ENCODE data around the gene VPS13C. TPM values are rescaled to one million over a fixed set of nuclear protein-coding genes. Genes with fewer than 3 reads are reported as not detected.

VPS13C gene
- total and polyA plus RNA-seq, 5 experiments from 2014 or later = 11.1 to 109 (median 17.6) TPM

DNA sequence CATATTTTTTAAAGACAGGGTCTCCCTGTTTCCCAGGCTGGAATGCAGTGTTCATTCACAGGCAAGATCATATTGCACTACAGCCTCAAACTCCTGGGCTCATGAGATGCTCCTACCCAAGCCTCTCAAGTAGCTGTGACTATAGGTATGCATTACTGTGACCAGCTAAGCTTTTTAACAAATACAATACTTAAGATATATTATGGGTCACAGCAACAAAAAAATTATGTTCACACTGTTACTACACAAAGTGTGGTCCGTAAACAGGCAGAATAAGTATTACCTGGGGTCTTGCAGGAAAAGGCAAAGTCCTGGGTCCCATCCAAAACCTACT lies 152.5 kb downstream of the VPS13C start:
- H3K27ac Mint-ChIP-seq = no peak overlapping the region
- H3K4me1 Mint-ChIP-seq = peaks cover 0 to 6% (median 1%) of the 10 kb centered on the region in 4 donors
- no peaks in the 10 kb centered on the region for H3K27me3 Mint-ChIP-seq
- ATAC-seq (no peak), DNase-seq (no peak)
- H3K36me3 Mint-ChIP-seq = peaks cover 36 to 83% (median 73%) of the 10 kb centered on the region in 3 donors
- H3K9me3 Mint-ChIP-seq = peaks cover 0 to 14% (median 4%) of the 10 kb centered on the region in 9 donors
- POLR2A ChIA-PET = no interaction called here
- H3K4me3 Mint-ChIP-seq = no peak overlapping the region

DNA sequence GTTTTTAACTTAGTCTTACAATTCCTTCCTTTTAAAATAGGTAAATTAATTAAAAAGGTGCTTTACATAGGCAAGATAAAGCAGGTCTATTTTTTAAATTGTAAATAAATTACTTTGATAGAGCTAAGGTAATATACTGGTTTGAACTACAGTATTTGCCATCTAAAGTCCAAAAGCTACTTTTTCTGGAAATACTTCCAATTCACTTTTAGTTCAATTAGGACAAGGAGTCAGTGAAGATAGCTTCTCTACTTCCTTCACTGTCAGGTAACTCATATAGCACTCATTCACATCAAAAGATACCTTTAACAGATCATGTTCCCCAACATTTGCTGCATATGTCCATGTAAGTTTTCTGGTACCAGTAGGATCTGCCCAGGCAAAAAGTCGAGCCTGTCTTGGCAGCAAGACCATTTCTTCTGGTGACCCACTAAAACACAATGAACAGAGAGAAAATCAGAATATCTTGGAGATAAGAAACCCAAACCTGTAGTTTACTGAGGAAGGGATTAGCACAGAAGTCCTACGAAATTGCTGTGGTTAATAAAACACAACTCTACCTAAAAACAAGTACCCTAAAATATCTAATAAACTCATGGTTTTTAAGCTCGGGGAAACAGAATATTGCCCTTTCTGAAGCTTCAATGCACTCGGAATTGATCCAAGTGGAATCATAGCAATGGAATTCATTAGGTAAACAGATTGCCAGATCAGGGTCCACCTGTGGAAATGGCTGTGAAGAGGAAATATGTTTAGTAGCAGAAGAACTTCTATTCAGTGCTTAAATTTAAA lies 153.1 kb downstream of the VPS13C start:
- peaks cover 0 to 6% (median 1%) of the 10 kb centered on the region in 4 donors for H3K4me1 Mint-ChIP-seq
- no peak overlapping the region for H3K27ac Mint-ChIP-seq
- DNase-seq (no peak), ATAC-seq (no peak)
- POLR2A ChIA-PET = no interaction called here
- peaks cover 0 to 19% (median 7%) of the 10 kb centered on the region in 9 donors for H3K9me3 Mint-ChIP-seq
- H3K27me3 Mint-ChIP-seq = no peaks in the 10 kb centered on the region
- H3K36me3 Mint-ChIP-seq = peaks cover 41 to 86% (median 78%) of the 10 kb centered on the region in 3 donors
- H3K4me3 Mint-ChIP-seq = no peak overlapping the region

DNA sequence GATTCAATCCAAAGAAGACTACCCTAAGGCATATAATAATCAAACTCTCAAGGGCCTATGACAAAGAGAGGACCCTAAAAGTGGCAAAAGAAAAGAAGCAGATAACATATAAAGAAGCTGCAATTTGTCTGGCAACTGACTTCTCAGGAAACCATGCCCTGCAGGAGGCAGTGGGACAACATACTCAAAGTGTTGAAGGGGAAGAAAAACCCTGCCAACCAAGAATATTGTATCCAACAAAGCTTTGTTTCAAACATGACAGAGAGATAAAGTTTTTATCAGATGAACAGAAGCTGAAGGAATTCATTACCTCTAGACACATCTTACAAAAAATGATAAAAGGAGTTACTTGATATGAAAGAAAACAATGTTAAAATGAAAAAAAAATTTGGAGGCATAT lies 167.1 kb downstream of the VPS13C start:
- Mint-ChIP-seq H3K9me3 (peaks cover 11 to 51% (median 42%) of the 10 kb centered on the region in 9 donors), H3K4me3 (peak overlapping the region in 1 of 10 donors; percentile 12), H3K36me3 (peaks cover 56 to 87% (median 81%) of the 10 kb centered on the region in 3 donors), H3K27me3 (no peaks in the 10 kb centered on the region), H3K4me1 (peaks cover 0 to 4% (median under 1%) of the 10 kb centered on the region in 4 donors), H3K27ac (peak overlapping the region in 1 of 10 donors; percentile 44)
- ATAC-seq = no peak
- POLR2A ChIA-PET = no interaction called here
- no peak for DNase-seq

DNA sequence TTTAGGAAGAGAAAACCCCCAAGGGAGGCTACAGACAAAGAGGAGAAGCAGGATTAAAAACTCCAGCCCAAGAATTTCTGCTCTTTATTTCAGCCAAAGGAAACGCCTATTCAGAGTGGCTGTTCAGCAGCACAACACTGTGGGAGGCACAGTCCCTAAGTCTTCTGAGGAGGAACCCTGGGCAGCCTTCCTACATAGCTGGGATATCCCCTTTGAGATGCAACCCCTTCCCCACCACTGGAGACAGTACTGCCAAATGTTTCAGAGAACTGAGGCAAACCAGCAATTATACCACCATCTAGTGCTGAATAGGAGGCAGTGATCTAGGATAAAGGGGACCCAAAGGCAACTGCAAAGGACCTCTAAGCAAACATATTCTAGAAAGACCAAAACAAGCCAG lies 168.1 kb downstream of the VPS13C start:
- Mint-ChIP-seq H3K4me3 (no peak overlapping the region), H3K27me3 (no peaks in the 10 kb centered on the region), H3K27ac (no peak overlapping the region), H3K9me3 (peaks cover 11 to 43% (median 36%) of the 10 kb centered on the region in 9 donors), H3K4me1 (peaks cover 0 to 4% (median 1%) of the 10 kb centered on the region in 4 donors), H3K36me3 (peaks cover 48 to 88% (median 81%) of the 10 kb centered on the region in 3 donors)
- POLR2A ChIA-PET = no interaction called here
- DNase-seq (no peak), ATAC-seq (no peak)

DNA sequence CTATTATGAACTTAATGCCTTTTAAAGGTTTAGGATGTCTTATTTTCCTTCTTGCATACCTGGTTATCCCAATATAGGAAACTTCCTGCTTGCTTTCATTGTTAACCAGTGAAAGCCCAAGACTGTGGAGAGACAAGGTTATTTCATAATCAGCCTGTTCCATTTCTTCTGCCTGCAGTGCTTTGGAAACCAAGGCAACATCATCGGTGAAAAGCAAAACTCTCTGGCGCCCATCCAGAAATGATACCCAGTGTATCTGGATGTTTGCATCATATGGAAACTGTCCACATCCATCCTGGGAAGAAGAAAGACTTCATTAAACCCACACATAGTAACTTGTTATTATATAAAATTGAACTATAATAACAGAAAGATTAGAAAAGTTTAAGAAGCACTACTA lies 170.1 kb downstream of the VPS13C start:
- ATAC-seq (no peak), DNase-seq (no peak)
- H3K27me3 Mint-ChIP-seq = no peaks in the 10 kb centered on the region
- H3K4me1 Mint-ChIP-seq = peaks cover 0 to 5% (median 2%) of the 10 kb centered on the region in 4 donors
- no peak overlapping the region for H3K27ac Mint-ChIP-seq
- no peak overlapping the region for H3K4me3 Mint-ChIP-seq
- POLR2A ChIA-PET = no interaction called here
- peaks cover 6 to 30% (median 27%) of the 10 kb centered on the region in 9 donors for H3K9me3 Mint-ChIP-seq
- H3K36me3 Mint-ChIP-seq = peaks cover 36 to 88% (median 70%) of the 10 kb centered on the region in 3 donors

DNA sequence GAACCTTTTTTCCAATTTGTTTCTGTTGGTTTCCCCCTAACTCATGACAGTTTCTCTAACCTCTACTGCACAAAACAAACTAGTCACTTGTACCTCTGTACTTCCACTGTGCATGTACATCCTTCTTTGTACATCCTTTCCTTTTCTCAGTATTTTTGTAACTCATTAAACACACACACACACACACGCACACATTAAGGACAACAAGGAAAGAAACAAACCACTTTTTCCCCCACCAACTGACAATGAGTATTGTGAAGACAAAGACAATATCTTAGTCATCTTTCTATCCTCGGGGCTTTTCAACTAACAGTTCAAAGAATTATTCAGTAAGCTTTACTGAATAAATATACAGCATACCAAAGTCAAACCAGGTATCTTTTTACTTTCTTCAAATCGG lies 170.5 kb downstream of the VPS13C start:
- POLR2A ChIA-PET = no interaction called here
- Mint-ChIP-seq H3K27me3 (no peaks in the 10 kb centered on the region), H3K36me3 (peaks cover 32 to 84% (median 66%) of the 10 kb centered on the region in 3 donors), H3K4me1 (peaks cover 0 to 5% (median 2%) of the 10 kb centered on the region in 4 donors), H3K9me3 (peaks cover 5 to 27% (median 23%) of the 10 kb centered on the region in 9 donors), H3K27ac (no peak overlapping the region), H3K4me3 (no peak overlapping the region)
- ATAC-seq = no peak
- DNase-seq = no peak

DNA sequence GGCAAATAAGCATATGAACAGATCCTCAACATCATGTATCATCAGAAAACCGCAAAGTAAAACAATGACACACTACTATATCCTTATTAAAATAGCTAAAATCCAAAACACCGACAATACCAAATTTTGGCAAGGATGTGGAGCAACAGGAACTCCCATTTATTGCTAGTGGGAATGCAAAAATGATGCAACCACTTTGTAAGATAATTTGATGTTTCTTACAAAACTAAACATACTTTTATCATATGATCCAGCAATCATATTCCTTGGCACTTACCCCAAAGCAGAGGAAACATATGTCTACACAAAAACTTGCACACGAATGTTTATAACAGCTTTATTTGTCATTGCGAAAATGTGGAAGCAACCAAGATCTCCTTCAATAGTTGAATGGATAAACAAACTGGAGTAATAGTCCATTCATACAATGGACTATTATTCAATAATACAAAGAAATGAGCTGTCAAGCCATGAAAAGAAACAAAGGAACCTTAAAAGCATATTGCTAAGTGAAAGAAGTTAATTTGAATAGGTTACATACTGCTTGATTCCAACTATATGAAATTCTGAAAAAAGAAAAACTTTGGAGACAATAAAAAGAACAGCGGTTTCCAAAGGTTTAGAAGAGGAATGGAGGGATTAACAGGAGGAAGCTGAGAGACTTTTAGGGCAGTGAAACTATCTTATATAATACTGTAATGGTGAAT lies 172.0 kb downstream of the VPS13C start:
- no peak for ATAC-seq
- DNase-seq = no peak
- H3K36me3 Mint-ChIP-seq = peaks cover 26 to 72% (median 51%) of the 10 kb centered on the region in 3 donors
- no peak overlapping the region for H3K4me3 Mint-ChIP-seq
- H3K27me3 Mint-ChIP-seq = no peaks in the 10 kb centered on the region
- no peak overlapping the region for H3K27ac Mint-ChIP-seq
- POLR2A ChIA-PET = no interaction called here
- peaks cover 0 to 12% (median 10%) of the 10 kb centered on the region in 9 donors for H3K9me3 Mint-ChIP-seq
- peaks cover 0 to 4% (median 2%) of the 10 kb centered on the region in 4 donors for H3K4me1 Mint-ChIP-seq

DNA sequence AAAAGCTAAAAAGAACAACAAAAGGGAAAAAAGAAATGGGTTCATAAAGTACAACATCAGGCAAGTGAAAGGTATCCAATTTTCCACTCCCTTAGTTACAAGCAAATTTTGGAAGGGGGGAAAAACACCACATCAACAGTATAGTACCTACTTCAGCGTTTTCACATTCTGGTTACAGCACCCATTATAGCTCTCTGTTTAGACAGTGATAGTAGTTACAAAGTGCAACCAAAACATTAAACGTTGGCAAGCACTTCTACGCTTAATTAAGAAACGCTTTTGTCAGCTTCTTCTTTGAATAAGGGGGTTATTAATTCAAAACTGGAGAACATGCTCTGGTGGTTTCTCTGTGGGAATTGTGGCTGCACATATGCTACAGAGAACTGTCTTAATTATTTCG lies 180.2 kb downstream of the VPS13C start:
- H3K4me1 Mint-ChIP-seq = peaks cover 0 to 3% (median 0%) of the 10 kb centered on the region in 4 donors
- POLR2A ChIA-PET = interaction anchor here (0.5 kb wide), 1 partner anchor 11 kb away, joined by 4 read pairs; no protein-coding TSS in a partner anchor
- no peaks in the 10 kb centered on the region for H3K9me3 Mint-ChIP-seq
- H3K4me3 Mint-ChIP-seq = no peak overlapping the region
- no peak overlapping the region for H3K27ac Mint-ChIP-seq
- no peak for DNase-seq
- no peaks in the 10 kb centered on the region for H3K27me3 Mint-ChIP-seq
- ATAC-seq = no peak
- peaks cover 4 to 66% (median 25%) of the 10 kb centered on the region in 3 donors for H3K36me3 Mint-ChIP-seq

DNA sequence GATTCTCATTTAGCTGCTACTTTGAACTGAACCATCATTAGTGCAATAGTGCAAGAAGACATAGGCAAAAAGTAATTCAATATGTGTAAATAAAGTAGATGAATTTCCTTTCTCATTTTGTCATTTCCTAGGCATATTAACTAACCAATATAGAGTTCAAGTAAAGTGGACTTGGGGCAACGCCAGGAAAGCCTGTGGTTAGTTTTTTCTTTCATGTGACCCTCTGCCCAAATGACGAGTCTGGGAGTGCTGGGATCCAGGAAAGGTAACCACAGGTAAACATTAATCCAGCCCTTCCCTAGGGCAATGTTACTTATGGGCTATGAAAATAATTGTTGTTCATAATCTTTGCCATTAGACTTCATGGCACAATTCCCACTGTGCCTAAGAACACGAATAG lies 181.0 kb downstream of the VPS13C start:
- H3K36me3 Mint-ChIP-seq = peaks cover 4 to 71% (median 25%) of the 10 kb centered on the region in 3 donors
- H3K4me1 Mint-ChIP-seq = peaks cover 0 to 3% (median 0%) of the 10 kb centered on the region in 4 donors
- no peaks in the 10 kb centered on the region for H3K9me3 Mint-ChIP-seq
- peak overlapping the region in 1 of 10 donors; percentile 14 for H3K27ac Mint-ChIP-seq
- POLR2A ChIA-PET = no interaction called here
- no peaks in the 10 kb centered on the region for H3K27me3 Mint-ChIP-seq
- ATAC-seq = no peak
- no peak overlapping the region for H3K4me3 Mint-ChIP-seq
- no peak for DNase-seq

DNA sequence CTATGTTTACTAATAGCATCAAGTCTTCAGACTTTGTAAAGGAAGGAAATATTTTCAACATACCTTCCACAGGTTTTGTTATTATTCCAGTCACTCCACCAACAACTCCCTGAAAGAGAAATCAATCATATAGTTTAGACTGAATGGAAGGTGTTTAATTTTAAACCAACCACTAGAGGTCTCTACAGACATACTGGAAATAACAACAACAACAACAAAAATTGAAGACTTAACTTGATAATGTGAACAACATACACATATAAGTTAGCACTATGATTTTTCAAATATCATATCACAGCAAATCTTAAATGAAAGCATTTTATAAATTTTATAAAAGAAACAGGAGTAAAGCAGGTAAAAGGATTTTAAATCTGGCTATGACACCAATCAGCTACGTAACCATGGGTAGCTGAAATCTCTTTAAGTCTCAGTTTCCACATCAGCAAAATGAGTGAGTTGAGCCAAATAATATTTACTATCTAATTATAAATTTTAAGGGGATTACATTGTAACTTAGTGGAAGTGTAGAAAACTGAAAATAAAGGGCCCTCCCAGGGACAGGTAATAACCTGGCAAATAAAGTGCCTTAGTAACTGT lies 188.2 kb downstream of the VPS13C start:
- Mint-ChIP-seq H3K4me1 (peaks cover 0 to 2% (median 0%) of the 10 kb centered on the region in 4 donors), H3K27me3 (no peaks in the 10 kb centered on the region), H3K36me3 (peaks cover 7 to 80% (median 34%) of the 10 kb centered on the region in 3 donors), H3K4me3 (no peak overlapping the region), H3K9me3 (no peaks in the 10 kb centered on the region), H3K27ac (peak overlapping the region in 2 of 10 donors; percentile 6 to 15)
- POLR2A ChIA-PET = no interaction called here
- peak in 1 of 10 donors; percentile 5 for DNase-seq
- ATAC-seq = no peak

DNA sequence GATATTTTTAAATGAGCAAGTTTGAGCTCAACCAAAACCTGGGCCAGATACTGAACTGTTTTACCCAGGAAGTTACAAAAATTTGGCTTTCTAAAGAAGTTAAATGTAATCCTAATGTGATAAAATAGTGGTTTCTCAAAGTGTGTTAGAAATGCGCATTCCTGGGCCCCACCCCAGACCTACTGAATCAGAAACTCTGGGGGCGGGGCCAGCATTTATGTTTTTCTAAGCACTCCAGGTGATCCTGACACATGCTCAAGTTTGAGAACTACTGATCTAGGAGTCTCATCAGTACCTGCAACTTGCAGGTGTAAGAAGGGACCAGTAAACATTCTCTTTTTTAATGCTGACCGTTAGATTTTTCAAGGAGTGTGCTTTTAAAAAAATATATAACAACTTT lies 190.6 kb downstream of the VPS13C start:
- Mint-ChIP-seq H3K27me3 (no peaks in the 10 kb centered on the region), H3K4me3 (no peak overlapping the region), H3K9me3 (no peaks in the 10 kb centered on the region), H3K36me3 (peaks cover 7 to 70% (median 32%) of the 10 kb centered on the region in 3 donors), H3K4me1 (peaks cover 0 to 2% (median 0%) of the 10 kb centered on the region in 4 donors), H3K27ac (no peak overlapping the region)
- no peak for ATAC-seq
- DNase-seq = no peak
- POLR2A ChIA-PET = interaction anchor here (0.7 kb wide), 1 partner anchor 10 kb away, joined by 4 read pairs; no protein-coding TSS in a partner anchor

DNA sequence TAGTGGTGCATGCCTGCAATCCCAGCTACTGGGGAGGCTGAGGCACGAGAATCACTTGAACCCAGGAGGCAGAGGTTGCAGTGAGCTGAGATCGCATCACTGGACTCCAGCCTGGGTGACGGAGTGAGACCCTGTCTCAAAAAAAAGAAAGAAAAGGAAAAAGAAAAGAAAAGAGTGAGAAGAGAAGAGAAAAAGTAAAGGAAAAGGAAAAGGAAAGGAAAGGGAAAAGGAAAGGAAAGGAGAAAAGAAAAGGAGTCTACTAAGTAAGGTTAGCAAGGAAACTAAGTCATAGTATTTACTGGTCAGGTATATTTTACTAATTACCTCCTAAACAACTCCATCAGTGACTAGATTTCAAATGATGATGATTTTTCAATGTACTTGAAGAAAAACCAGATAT lies 198.3 kb downstream of the VPS13C start:
- H3K4me3 Mint-ChIP-seq = no peak overlapping the region
- POLR2A ChIA-PET = no interaction called here
- no peak for ATAC-seq
- no peak overlapping the region for H3K27ac Mint-ChIP-seq
- H3K9me3 Mint-ChIP-seq = no peaks in the 10 kb centered on the region
- no peaks in the 10 kb centered on the region for H3K27me3 Mint-ChIP-seq
- peaks cover 0 to 36% (median 13%) of the 10 kb centered on the region in 3 donors for H3K36me3 Mint-ChIP-seq
- no peak for DNase-seq
- H3K4me1 Mint-ChIP-seq = peaks cover 0 to 2% (median 0%) of the 10 kb centered on the region in 4 donors

Data from naive thymus-derived CD8-positive, alpha-beta T cell (primary cell).